NCI-H146 (cell line): ENCODE results near the gene VCAM1.
"Not testable (repeated sequence)": the region's sequence is repeated elsewhere in the genome, so short reads cannot be mapped to it uniquely, and the experiment has no call there.

ENCODE experiments used
- DNase-seq: peaks from one replicate; lab custom pipeline; 2025; lab: John Stamatoyannopoulos, UW

The VCAM1 gene, protein sequence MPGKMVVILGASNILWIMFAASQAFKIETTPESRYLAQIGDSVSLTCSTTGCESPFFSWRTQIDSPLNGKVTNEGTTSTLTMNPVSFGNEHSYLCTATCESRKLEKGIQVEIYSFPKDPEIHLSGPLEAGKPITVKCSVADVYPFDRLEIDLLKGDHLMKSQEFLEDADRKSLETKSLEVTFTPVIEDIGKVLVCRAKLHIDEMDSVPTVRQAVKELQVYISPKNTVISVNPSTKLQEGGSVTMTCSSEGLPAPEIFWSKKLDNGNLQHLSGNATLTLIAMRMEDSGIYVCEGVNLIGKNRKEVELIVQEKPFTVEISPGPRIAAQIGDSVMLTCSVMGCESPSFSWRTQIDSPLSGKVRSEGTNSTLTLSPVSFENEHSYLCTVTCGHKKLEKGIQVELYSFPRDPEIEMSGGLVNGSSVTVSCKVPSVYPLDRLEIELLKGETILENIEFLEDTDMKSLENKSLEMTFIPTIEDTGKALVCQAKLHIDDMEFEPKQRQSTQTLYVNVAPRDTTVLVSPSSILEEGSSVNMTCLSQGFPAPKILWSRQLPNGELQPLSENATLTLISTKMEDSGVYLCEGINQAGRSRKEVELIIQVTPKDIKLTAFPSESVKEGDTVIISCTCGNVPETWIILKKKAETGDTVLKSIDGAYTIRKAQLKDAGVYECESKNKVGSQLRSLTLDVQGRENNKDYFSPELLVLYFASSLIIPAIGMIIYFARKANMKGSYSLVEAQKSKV

GRCh38 chr1:100719490-100719889 is at the start of gene VCAM1:
Gene VCAM1 (plus strand): TSS chr1:100719742. CDS start chr1:100719861, 119 bp downstream.
- DNase-seq = no peak

DNA sequence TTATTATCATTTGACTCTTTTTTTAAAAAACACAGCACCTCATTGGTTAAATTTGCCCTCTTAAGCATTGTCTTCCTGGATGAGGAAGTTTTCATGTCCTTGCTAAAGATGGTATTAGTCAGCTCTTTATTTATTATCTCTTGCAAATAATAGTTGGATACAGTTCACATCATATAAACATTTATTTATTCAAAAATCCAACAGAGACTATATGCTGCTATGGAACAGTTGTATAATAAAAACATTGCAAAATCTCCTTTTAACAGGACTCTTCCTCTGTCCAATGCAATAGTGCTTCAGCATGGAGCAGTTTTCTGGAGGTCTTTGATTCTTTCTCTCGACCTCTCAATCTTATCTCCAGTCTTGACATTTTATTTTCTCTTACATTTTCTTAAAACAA is 49.5 kb upstream of the VCAM1 start:
- no peak for DNase-seq

DNA sequence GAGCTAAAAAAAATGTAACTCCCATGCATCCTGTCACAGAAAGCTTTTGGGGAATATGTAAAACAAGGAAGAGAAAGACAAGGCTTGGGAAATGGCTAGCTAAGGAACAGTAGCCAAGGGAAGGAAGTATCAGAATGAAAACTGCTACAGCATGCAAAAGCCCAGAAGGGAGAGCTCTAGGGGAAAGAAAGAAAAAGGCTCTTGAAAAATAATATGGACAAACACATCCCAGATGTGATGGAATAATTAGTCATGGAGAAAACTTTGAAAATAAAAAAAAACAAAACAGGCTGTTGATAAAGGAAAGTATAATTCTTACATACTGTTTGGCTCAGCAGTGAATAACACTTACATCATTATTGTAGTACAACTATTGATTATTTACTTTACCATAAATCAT is 47.9 kb upstream of the VCAM1 start:
- DNase-seq = no peak

DNA sequence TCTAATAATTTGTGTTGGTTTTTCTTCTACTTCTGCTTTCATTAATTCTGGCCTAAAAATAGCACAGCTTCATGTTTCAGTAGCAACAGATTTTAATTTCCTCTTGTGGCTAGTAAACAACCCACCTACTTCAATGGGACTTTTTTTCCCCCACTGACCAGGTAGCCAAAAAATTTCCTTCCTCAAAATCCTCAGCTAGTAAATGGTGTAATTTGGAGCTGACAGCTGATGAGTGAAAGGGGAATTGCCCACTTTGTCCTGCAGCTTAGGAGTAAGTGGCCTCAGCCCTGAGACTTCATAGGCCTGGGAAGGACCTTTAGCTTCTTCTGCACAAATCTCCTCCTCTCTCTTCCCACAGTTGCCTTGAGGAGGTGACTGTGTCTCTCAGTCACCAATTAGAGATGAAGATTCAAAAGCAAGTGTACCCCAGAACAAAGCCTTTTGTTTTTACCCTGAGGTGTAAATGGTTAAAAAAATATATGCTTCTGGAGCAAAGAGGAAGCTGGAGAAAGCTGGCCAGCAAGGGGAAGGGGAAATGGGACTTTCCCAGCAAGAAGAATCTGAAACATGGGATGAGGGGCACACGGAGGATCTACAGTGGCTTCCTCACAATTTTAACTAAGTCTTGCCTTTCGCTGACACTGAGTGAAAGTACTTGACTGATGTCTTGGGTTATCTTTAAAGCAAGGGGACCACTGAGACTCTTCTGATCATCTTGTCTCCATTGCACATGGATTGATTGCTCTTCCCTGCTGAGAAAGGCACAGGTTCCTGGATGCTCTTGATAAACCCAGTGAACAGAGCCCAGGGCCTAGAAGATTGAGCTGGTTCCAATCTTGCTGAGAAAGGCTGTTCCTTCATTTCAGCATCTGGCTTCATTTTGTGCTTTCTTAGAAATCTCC is 35.8 kb upstream of the VCAM1 start:
- no peak for DNase-seq

GRCh38 chr1:100699744-100700143 is 19.8 kb upstream of the VCAM1 start:
- DNase-seq = no peak

- no peak for DNase-seq
These were observed 19.0 kb upstream of the VCAM1 start for GRCh38 chr1:100700586-100700985.

- DNase-seq = no peak
These were observed 16.5 kb upstream of the VCAM1 start for GRCh38 chr1:100703052-100703451.

GRCh38 chr1:100703716-100704115 is 15.8 kb upstream of the VCAM1 start:
- no peak for DNase-seq

DNA sequence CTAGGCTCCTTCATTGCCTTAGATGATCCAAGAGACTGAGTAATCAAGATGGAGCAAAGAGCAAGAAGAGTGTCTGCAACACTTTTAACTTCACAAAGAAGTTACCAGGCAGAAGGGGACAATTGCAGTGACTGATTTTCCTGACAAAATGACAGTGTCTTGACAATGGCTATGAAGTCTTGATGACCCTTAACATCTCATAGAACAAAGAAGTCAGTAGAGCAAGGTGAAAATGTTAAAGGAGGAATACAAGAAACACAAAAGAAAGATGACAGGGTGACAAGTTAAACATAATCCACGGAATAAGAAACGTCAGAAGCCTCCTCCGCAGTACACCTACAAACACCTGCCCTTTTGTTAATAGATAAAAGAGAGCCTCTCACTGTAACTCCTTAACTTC is 15.1 kb upstream of the VCAM1 start:
- no peak for DNase-seq

DNA sequence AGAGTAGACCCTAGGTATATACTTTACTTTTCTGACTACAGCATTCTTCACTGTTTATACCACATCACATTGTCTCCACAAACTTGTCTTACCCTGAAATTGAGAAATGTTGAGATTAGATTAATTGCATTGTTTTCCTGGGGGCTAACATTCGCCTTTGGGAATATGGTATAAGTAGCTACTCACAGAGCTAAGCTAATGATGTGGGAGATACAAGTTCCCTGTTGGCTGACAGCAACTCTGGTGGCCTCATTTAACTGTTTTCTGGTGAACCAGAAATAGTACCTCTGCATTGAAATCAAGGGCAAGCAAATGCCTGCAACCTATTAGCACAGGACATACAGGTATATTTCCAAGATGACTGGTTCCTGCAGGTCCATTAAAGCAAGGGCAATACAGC is 13.2 kb upstream of the VCAM1 start:
- DNase-seq = no peak

GRCh38 chr1:100706856-100707255 is 12.7 kb upstream of the VCAM1 start:
- DNase-seq = no peak

- no peak for DNase-seq
These were observed 11.0 kb upstream of the VCAM1 start for GRCh38 chr1:100708476-100709062.

GRCh38 chr1:100710906-100711682 is 8.4 kb upstream of the VCAM1 start:
- no peak for DNase-seq

DNA sequence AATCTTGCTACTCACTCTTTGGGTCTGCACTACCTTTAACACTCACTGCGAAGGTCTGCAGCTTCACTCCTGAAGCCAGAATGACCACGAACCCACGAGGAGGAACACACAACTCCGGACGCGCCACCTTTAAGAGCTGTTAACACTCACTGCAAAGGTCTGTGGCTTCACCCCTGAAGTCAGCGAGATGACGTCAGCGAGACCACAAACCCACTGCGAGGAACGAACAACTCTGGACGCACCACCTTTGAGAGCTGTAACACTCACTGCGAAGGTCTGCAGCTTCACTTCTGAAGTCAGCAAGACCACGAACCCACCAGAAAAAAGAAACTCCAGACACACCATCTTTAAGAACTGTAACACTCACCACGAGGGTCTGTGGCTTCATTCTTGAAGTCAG is 6.5 kb upstream of the VCAM1 start:
- DNase-seq = not testable (repeated sequence)

GRCh38 chr1:100713626-100714025 is 5.9 kb upstream of the VCAM1 start:
- DNase-seq = no peak

DNA sequence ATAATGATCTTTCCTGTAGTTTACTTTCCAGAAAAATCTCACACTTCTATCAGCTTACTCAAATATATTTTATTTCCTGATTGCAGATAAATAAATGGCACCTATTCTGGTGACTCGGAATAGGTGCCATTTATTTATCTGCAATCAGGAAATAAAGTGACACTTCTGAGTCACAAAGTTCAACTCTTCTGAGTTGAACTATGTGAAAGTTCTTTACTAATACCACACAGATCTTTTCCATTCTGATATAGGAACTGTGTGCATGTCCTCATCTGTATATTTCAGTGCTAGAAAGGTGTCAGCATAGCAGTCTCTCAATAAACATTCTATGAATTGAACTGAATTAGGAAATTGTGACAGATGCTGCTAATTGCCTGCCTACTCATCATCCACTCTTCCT is 4.9 kb upstream of the VCAM1 start:
- no peak for DNase-seq

DNA sequence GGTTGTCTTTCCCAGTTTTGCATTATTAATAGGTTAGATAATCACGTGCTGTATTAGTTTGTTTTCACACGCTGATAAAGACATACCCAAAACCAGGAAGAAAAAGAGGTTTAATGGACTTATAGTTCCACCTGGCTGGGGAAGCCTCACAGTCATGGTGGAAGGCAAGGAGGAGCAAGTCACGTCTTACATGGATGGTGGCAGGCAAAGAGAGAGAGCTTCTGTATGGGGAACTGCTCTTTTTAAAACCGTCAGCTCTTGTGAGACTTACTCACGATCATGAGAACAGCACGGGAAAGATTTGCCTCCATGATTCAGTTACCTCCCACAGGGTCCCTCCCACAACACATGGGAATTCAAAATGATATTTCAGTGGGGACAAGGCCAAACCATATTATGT is 2.3 kb upstream of the VCAM1 start:
- no peak for DNase-seq

GRCh38 chr1:100718581-100718980 is 961 bp upstream of the VCAM1 start:
- no peak for DNase-seq

- DNase-seq = no peak
These were observed 559 bp downstream of the VCAM1 start for GRCh38 chr1:100720101-100720500.

GRCh38 chr1:100720751-100721150 is 1.2 kb downstream of the VCAM1 start:
- DNase-seq = no peak

DNA sequence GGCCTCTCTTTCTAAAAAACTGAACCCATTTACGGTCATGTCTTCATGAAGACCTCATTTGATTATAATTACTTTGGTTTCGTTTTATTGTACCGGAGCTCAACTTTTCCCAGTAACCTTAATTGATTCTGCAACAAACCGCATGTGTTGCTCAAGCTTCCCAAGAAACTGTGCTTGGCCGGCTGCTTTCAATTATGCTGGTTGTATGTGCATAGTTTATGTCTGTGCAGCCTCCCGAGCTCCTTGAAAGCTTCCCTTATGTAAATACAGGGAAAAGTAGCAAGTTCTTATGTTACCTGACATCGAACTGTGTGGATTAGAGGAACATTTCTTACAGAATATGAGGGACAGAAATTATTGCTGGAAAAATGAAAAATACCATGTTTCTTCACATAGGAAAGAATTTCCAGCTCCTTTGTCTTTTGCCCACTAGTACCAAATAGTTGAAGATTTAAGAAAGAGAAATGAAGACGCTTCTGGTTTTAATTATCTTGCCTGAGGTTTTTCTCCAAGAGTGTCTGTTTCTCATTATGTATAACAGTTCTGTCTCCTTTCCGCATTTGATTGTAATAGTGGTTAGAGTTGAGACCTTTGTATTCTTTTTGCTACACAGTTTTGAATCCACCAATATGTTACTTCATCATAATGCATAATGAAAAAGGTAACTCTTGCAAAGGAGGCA is 2.1 kb downstream of the VCAM1 start:
- DNase-seq = no peak
